T-helper 1 cell (primary cell): ENCODE measurements around the gene HDAC9.
"Not testable (repeated sequence)": the region's sequence is repeated elsewhere in the genome, so short reads cannot be mapped to it uniquely, and the experiment has no call there.

ENCODE experiments used
- DNase-seq, 5 donors: peaks; one replicate each; pipeline ENCODE4 v3.0.0-alpha.2; 2012 to 2020

Gene HDAC9

DNA sequence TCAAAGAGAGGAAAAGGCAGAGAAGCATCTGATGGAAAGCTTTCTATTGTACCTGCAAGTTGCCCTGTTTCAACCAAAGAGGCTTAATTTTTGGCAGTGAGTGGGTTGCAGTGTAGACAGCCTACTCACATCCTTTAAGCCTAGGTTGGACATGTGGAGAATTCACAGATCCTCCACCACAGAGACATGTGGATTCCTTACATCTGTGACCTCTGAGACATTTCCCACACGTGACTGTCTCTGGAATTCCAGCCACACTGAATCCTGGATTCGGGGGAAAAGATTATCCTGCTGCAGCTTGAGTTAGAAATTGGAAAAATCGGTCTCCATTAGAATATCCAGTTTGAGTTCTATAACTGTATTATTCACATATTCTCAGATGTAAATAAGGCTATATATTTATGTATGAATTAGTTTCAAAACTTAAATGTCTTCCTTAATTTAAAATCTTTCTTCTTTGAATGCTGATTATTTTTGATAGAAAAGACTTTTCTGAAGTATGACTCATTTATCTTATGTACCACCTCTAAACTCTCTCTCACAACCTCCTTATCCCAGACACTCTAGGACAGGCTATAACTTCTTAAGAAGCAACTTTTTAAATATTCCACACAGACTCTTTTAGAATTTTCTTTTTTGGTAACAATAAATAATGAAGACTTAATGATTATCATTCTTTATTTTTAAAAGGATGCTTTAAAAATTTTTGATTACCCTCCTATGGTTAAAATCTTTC, 498.6 kb downstream of the HDAC9 start:
- no peak for DNase-seq

DNA sequence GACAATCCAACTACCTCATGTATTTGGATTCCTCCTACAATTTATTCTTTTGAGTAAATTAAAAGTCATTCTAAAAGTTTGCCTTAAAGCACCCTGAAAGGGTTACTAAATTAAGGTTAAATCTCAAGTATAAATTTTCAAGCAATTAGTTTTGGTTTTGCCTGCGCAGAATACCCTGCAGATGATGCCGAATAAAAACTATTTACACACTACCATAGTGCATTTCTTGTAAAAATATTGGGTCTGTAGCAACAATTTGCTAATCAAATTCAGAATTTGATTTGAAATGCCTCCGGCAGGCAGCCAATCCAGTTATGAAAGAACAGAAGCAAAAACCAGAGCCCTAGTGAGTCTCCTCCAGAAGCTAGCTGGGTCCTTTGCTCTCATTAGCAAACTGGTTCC, 499.7 kb downstream of the HDAC9 start:
- DNase-seq: no peak

DNA sequence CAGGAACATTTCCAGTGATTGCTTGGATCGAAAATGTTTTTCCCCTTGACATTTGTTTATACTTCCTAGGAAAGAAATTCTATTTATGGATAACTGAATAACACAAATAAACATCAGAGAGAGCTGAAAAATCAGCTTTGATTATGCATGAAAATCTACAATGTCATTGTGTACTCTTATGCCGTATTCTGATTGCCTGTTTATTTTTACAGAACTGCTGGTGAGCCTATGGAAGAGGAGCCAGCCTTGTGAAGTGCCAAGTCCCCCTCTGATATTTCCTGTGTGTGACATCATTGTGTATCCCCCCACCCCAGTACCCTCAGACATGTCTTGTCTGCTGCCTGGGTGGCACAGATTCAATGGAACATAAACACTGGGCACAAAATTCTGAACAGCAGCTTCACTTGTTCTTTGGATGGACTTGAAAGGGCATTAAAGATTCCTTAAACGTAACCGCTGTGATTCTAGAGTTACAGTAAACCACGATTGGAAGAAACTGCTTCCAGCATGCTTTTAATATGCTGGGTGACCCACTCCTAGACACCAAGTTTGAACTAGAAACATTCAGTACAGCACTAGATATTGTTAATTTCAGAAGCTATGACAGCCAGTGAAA, 500.4 kb downstream of the HDAC9 start:
- no peak for DNase-seq

DNA sequence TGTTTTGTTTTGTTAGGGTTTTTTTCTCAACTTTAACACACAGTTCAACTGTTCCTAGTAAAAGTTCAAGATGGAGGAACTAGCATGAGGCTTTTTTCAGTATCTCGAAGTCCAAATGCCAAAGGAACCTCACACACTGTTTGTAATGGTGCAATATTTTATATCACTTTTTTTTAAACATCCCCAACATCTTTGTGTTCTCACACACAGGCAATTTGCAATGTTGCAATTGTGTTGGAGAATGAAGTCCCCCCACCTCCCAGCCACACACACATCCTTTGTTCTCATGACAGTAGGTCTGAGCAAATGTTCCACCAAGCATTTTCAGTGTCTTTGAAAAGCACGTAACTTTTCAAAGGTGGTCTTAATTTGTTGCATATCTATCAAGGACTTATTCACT, 501.0 kb downstream of the HDAC9 start:
- DNase-seq: no peak

DNA sequence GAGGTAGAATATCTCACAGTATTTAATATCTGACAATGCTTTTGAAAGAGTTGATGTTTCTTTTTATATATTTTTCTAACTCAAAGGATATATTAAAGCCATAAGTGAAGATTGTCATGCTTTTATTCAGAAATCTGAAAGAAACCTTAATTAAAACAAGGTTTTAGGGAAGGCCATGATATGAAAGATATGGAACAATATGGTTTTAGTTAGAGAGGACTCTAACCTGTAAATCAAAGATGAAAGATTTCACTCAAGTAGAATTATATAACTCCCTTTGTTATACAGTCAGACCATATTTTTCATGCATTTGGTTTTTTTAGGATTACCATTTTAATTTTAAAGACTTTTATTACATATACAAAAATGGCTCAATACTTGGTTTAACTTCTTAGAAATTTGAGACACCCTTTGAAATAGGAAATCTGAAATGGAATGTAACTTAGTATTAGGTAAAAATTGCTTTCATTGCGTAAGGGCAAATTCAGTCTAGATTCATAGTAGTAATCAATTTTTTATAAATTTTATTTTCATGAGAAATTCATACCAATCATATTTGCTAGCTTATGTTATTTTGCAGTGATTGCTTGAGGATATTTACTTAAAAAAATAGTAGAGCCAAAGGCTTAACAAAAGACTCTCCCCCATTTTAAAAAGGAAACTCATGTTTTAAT, 502.1 kb downstream of the HDAC9 start:
- no peak for DNase-seq

DNA sequence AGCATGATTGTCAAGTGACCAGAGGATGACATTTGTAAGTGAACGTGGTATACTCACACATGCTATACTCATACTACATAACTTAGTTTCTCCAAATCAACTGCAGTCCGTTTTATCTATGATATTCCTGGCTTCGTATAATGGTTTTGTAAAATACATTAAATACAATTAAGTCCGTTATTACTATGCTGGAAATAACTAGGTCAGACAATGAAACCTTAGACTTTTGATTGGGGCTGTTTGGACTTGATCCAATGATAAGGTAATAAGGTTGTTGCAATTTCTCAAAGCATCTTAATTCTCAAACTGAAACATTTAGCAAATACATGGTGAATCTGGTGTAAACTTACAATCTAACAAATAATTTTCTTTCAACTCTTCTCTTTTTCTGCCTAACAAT, 504.9 kb downstream of the HDAC9 start:
- no peak for DNase-seq

DNA sequence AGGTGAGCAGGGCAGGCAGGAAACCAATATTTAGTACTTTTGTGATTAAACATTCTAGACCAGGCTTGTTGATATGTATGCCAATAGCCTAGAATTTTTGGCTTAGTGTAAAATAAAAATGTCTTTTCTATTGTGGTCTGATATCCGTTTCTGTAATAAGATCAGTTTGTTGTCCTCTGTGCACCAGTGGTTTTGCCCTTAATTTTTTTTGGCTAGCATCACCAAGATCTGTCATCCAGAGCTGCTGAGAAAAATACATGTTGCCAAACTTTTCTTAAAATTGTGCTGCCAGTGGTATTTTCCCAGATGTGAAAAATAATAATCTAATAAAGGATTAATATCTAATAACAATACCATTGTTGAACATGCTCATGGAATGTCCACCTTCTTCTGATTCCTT, 506.3 kb downstream of the HDAC9 start:
- no peak for DNase-seq

DNA sequence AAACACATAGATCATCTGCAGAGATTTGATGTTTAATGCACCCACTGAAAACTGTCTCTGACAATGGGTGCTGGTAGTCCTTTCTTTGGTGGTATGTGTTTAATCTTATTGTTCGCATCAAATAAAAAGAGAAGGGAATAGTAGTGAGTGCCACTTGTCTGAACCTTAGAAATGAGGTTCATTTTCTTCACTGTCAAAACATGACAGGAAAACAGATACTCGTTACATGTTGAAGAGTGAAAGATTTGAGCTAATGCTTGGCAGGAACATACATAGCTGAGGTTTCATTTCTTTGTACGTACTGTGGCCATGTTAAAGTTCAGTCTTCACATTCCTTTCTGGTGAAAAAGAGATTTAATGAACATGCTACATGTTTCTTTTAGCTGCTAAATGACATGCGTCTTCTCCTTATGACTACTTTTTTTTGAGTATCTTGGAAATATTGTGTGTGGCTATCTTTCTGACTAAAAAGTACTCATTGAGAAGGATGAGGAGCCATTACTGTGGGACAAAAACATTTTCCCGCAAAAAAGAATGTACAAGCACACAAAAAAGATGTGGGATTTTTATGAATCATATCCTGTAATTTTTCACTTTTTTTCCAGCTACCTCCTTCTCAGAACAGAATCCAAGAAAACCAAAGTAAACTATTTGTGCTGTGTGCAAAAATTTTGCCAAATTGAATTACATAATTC, 513.8 kb downstream of the HDAC9 start:
- DNase-seq: no peak

DNA sequence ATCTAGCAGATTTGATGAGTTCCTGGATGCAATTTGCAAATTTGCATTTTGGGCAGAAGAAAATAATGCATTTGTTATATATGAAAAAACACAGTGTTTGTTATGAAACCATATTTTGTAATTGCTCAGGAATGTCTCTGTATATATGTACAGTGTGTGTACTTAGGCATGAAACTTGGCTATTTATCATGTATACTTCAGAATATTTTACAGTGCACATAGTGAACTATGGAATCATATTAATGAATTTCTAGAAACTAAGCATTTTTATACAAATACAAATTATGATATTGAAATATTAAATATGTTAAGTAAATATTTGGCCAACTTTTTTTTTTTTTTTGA, 514.4 kb downstream of the HDAC9 start:
- no peak for DNase-seq

DNA sequence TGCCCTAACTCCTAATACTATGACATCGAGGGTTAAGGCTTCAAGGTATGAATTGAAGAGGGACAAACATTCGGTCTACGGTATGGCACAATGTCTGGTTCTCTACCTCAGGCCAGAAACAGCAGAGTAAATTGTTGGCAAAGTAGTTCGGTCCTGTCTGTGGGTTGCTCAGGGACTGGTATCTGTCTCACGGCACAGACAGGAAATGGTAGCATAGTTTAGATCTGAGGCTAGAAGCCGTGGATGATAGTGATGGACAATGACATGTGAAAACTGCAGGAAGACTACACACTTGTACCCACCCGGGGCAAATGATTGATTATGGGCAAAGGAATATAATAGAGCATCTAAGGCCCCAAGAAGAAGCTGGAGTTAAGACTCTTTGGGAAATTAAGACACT, 515.7 kb downstream of the HDAC9 start:
- DNase-seq: no peak

DNA sequence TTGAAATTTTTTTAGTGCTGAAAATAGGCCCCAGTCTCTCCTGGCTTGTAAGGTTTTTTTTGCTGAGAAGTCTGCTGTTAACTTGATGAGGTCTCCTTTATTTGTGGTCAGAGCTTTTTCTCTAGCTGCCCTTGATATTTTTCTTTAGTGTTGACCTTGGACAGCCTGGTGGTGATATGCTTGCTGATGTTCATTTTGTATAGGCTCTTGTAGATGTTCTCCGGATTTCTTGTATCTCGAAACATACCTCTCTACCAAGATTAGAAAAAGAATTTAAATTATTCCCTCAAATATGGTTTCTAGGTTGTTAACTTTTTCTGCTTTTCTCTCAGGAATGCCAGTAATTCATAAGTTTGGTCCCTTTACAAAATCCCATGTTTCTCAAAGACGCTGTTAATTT, 519.5 kb downstream of the HDAC9 start:
- no peak for DNase-seq

DNA sequence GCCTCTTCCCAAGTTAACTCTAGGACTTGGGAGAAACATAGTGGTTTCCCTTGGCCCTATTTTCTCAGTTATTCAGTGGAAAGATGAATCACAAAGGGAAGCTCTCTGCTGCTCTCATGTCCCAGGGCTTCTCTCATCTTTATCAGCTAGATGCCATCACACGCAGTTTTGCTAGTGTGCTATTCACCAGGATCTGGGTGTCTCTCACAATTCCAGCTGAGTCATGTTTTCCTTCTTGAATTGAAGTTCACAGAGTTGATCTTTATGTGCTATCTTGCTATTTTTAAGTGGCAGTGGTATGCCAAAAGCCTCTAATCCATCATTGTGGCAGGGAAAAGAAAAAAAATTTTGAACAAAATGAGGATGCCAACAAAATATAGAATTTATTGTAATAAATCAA, 520.6 kb downstream of the HDAC9 start:
- DNase-seq: no peak

DNA sequence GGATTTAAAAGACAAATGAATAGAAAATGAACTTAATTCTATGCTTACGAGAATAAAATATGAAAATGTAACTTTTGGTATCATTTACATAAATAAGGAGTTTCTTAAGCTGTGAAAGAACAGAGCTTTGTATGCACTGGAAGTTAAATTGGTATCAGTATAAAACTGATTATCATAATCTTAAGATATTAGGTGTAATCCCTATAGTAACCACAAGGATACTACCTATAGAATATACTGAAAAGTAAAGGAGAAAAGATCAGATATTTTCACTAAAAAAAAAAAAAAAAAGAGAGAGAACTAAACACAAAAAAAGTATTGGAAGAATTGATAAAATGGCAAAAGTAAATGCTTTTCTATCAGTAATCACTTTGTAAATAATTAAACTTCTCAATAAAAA, 521.8 kb downstream of the HDAC9 start:
- no peak for DNase-seq

DNA sequence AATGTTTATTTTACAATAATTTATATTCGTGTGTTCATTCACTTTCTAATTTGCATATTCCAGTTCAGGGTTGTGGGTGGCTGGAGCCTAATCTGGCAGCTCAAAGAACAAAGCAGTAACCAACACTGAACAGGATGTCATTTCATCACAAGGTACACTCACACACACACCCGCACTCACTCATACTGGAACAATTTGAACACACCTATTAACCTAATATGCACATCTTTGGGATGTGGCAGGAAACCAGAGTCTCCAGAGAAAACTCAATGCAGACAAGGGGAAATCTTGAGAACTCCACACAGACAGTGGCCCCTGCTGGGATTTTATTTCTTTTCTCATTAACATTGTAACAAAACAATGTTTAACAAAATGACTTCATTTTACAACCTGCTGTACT, 524.5 kb downstream of the HDAC9 start:
- no peak for DNase-seq

DNA sequence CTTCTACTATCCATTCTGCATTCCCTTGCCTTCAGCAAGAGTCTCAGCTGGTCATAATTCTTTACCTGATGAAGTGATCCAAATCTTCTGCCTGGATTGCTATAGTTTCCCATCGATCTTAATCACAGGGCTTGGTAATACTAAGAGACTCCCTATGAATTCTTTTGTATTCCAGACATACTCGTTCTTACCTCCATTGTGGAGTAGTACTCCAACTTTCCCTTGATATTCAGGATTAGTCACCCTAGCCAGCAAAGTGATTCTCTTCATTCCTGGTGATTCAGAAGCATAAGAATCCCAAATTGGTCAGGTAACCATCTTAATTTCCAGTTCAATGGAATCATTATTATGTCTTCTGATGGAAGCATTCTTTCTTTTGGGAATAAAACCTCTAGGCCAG, 525.2 kb downstream of the HDAC9 start:
- no peak for DNase-seq

DNA sequence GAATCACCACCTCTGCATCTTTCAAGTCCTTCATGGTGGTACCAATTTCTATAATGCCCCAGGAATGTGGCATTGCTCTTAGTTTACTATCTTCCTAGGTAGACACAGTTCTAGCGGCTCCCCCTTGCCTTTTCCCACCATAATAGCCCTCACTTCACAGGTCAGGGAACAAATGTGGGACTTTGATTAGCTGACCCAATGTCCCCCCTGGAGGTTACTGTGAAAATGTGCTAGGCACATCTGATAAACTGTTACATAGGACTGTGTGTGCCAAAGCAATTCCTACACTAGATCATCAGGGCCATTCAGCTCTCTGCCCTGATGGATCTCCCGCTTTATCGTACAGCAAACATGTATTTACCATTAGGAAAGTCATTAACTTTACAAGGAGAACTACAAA, 527.9 kb downstream of the HDAC9 start:
- no peak for DNase-seq

DNA sequence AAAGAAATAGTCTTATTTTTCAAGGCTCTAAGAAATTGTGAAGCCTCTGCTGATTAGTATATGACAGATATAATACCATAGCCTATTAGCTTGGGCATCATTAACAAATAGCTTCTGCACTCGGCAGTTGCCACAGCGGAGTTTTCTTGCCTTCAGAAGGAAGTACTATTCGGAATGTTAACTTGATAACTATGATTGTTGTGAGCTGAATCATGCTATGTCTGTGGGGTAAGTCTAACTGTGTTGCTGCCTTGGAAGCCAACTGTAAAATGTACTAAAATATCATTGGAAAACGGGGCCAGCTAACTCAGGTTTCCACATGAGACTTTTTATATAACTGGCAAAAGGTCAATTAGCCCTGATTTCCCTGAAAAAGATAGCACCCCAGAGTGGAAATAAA, 528.7 kb downstream of the HDAC9 start:
- no peak for DNase-seq

DNA sequence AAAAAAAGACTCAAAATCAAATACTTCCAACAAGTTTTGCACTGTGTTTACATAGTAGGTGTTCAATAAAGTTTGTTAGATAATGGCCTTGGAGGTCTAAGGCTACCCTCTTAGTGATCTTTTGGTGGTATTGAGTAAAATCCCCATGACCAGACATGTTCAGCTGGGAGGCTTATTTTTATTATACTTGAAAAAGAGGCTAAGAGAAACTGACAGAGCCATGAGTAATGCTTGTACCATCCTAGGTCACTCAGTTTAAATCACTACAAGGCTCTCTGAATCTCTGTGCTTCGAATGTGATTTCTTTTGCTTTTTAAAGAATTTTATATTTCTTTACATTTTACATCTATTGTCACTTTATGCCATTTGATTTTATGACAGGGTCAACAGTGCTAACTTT, 531.3 kb downstream of the HDAC9 start:
- DNase-seq: no peak

DNA sequence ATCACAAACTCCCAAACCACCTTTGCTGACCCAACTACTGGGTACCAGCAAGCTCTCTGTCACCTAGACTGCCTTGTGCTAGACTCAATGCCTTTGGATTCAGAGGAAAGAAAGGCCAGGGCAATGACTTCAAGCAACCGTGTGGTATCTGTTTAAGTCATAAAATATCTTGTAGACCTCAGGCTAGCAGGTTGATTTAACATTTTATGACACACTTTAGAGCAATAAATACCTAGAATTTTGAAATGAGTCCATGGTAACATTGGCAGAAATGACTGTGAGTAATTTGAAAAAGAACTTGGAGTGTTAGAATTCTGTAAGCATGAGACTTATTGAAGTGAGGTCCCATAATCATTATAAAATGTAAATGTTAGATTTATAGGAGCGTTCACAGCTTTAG, 534.7 kb downstream of the HDAC9 start:
- DNase-seq: no peak

DNA sequence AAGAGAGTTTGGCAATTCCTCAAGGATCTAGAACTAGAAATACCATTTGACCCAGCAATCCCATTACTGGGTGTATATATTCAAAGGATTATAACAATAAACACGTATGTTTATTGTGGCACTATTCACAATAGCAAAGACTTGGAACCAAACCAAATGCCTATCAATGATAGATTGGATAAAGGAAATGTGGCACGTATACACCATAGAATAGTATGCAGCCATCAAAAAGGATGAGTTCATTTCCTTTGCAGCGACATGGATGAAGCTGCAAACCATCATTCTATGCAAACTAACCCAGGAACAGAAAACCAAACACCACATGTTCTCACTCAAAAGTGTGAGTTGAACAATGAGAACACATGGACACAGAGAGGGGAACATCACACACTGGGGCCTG, 537.4 kb downstream of the HDAC9 start:
- DNase-seq: not testable (repeated sequence)

DNA sequence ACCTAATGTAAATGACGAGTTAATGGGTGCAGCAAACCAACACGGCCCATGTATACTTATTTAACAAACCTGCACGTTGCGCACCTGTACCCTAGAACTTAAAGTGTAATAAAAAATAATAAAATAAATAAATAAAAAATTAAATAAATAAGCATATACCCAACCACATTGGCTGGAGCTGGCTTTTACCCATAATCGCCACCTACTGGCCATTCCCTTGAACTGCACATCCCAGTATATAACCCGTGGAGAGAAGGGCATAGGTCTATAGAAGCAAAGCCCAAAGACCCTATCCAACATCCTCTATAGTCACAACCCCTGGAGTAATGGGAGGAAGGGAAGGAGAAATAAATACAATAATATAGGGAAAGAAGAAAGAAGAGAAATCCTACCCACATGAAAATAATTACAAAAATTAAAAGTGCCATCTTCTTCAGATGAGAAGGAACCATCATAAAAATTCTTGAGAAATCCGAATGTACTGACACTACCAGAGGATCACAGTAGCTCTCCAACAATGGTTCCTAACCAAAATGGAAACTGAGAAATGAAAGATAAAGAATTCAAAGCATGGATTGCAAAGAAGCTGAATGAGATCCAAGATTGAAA, 556.3 kb downstream of the HDAC9 start:
- DNase-seq: no peak
